HL-60 (cell line): ENCODE results near the gene FAF1.

Experiments used
- DNase-seq, 2 experiments: peaks; one replicate each; pipeline ENCODE4 v3.0.0-alpha.2; 2010 to 2020; ENCODE audit warnings: low read depth in 1 of 2, low spot score in 1 of 2
- H3K27ac ChIP-seq: fragments of 250-450 bp; sonication (Bioruptor Pico); replicated peaks from 2 replicates; pipeline ENCODE4 v1.5.1; 2020; ENCODE audit warnings: mild to moderate bottlenecking, moderate library complexity
- H3K27me3 ChIP-seq: fragments of 250-450 bp; sonication (Bioruptor Pico); 2 replicates; pipeline ENCODE4 v1.5.1; 2021; ENCODE audit warnings: mild to moderate bottlenecking, moderate library complexity; ENCODE audit not compliant: insufficient read depth, poor library complexity, severe bottlenecking
- H3K4me3 ChIP-seq: replicated peaks from 2 replicates; pipeline ENCODE4 v1.5.1; 2011; ENCODE audit warnings: mild to moderate bottlenecking, control low read depth, low read length; ENCODE audit not compliant: insufficient read depth
- CTCF ChIP-seq: IDR thresholded peaks from one replicate; pipeline ENCODE4 v1.5.1; 2011; ENCODE audit warnings: low read length, control low read depth, inconsistent platforms; ENCODE audit not compliant: insufficient read depth
- GABPA ChIP-seq: IDR thresholded peaks from 2 replicates; pipeline ENCODE4 v1.6.1; 2012; ENCODE audit warnings: low read depth
- POLR2AphosphoS5 ChIP-seq: IDR thresholded peaks from 2 replicates; pipeline ENCODE4 v1.6.1; 2012; ENCODE audit warnings: low read depth
- REST ChIP-seq: IDR thresholded peaks from 2 replicates; pipeline ENCODE4 v1.6.1; 2012; ENCODE audit warnings: low read depth; ENCODE audit not compliant: insufficient replicate concordance
- SPI1 ChIP-seq: IDR thresholded peaks from 2 replicates; pipeline ENCODE4 v1.6.1; 2012; ENCODE audit warnings: low read depth, mild to moderate bottlenecking, borderline replicate concordance

Gene FAF1

GRCh38 chr1:50502147-50502546 is 457.9 kb downstream of the FAF1 start:
- DNase-seq = no peak
- no peak overlapping the region for H3K4me3 ChIP-seq
- no peak for TF ChIP-seq GABPA
- TF ChIP-seq SPI1 = no peak
- TF ChIP-seq CTCF = no peak
- TF ChIP-seq POLR2AphosphoS5 = no peak
- no peak for TF ChIP-seq REST

GRCh38 chr1:50497007-50497406 is 463.1 kb downstream of the FAF1 start:
- no peak for DNase-seq
- Histone ChIP-seq H3K27ac (no peak overlapping the region), H3K27me3 (no peaks in the 10 kb centered on the region), H3K4me3 (no peak overlapping the region)
- TF ChIP-seq POLR2AphosphoS5 = no peak
- TF ChIP-seq GABPA = no peak
- no peak for TF ChIP-seq SPI1
- TF ChIP-seq REST = no peak
- no peak for TF ChIP-seq CTCF

More at GRCh38 chr1:50502147-50502546, 457.9 kb downstream of the FAF1 start:
- H3K27me3 ChIP-seq = no peaks in the 10 kb centered on the region
- no peak overlapping the region for H3K27ac ChIP-seq

- H3K27ac ChIP-seq = no peak overlapping the region
- no peak for DNase-seq
- TF ChIP-seq CTCF (no peak), SPI1 (no peak), GABPA (no peak), REST (no peak), POLR2AphosphoS5 (no peak)
- H3K4me3 ChIP-seq = no peak overlapping the region
- H3K27me3 ChIP-seq = no peaks in the 10 kb centered on the region
These were observed 466.4 kb downstream of the FAF1 start for GRCh38 chr1:50493710-50494109.
